ENCODE measurements around the gene ERI3. TPM values are rescaled to one million over a fixed set of nuclear protein-coding genes. Genes with fewer than 3 reads are reported as not detected.

Gene ERI3
- total RNA-seq, 1 donor from 2014 or later = 72.7 TPM

DNA sequence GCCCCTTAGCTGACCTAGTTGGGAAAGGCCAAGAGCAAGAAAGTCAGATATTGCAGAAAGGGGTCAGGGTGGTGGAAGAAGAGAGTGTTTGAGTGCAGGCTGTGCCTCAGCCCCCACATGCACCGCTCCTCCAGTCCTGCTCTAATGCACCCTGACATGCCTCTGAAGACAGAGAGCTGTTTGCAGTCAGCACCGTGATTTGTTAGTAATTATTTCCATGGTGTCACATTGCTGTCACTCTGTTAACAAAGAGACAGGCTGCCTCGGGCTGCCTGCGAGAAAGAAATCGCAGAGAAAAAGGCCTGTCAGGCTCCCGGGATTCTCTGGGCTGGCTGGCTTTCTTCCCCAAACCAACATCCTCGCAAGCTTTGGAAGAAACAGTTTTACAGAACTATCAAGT, 58.3 kb downstream of the ERI3 start:
- DNase-seq (ENCODE audit: extremely low spot score, unreplicated experiment) = no peak
- Mint-ChIP-seq H3K4me3 (no peak overlapping the region), H3K4me1 (ENCODE audit: unreplicated experiment) (peaks cover 33% of the 10 kb centered on the region), H3K27ac (no peak overlapping the region), H3K9me3 (no peaks in the 10 kb centered on the region), H3K27me3 (no peaks in the 10 kb centered on the region), H3K36me3 (peaks cover 33% of the 10 kb centered on the region)
- TF ChIP-seq, protein P1, sequence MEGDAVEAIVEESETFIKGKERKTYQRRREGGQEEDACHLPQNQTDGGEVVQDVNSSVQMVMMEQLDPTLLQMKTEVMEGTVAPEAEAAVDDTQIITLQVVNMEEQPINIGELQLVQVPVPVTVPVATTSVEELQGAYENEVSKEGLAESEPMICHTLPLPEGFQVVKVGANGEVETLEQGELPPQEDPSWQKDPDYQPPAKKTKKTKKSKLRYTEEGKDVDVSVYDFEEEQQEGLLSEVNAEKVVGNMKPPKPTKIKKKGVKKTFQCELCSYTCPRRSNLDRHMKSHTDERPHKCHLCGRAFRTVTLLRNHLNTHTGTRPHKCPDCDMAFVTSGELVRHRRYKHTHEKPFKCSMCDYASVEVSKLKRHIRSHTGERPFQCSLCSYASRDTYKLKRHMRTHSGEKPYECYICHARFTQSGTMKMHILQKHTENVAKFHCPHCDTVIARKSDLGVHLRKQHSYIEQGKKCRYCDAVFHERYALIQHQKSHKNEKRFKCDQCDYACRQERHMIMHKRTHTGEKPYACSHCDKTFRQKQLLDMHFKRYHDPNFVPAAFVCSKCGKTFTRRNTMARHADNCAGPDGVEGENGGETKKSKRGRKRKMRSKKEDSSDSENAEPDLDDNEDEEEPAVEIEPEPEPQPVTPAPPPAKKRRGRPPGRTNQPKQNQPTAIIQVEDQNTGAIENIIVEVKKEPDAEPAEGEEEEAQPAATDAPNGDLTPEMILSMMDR (conservative IDR thresholded peaks at IDR 0.05) = no peak

DNA sequence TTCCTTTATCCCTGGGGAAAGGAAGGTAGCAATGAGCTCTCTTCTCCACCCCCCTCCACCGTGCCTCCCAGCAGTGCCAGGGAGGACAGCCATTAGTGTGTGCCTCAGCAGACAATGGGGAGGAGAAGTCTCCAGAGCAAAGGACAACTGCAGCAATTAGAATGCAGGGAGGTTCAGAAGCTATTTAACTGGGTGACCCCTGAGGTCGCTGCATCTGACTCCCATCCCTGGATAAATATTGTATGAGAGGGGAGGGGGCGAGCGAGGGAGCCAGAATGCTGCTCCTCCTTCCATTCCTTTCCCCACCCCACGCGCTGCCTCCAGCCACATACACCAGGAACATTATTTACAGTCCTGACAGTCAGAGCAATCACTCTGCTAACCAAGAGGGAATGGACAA, 59.0 kb downstream of the ERI3 start:
- DNase-seq (ENCODE audit: extremely low spot score, unreplicated experiment) = no peak
- Mint-ChIP-seq H3K27ac (no peak overlapping the region), H3K4me3 (no peak overlapping the region), H3K4me1 (ENCODE audit: unreplicated experiment) (peaks cover 32% of the 10 kb centered on the region), H3K27me3 (no peaks in the 10 kb centered on the region), H3K36me3 (peaks cover 33% of the 10 kb centered on the region), H3K9me3 (no peaks in the 10 kb centered on the region)
- TF ChIP-seq, protein P1 (conservative IDR thresholded peaks at IDR 0.05) = no peak

DNA sequence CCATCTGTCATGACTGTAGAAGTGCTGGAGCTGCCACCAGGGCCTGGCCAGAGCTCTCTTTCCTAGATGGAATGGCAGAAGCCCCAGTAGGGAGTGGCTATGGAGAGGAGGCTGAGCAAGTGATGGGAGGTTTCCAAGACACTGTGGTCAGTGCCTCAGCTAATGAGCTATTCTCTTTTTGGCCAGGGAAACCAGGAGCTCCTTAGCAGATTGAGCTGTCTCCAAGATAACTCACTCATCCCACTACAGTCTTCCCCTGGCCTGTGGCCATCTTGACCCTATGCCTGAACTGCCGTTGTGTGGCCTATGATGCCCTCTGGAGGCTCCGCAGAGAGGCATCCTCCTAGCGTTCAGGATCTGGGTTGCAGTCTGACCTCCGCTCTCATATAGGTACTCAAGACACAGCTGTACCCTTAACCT, 60.5 kb downstream of the ERI3 start:
- Mint-ChIP-seq H3K9me3 (no peaks in the 10 kb centered on the region), H3K27ac (no peak overlapping the region), H3K27me3 (no peaks in the 10 kb centered on the region), H3K36me3 (peaks cover 33% of the 10 kb centered on the region), H3K4me3 (no peak overlapping the region), H3K4me1 (ENCODE audit: unreplicated experiment) (peaks cover 45% of the 10 kb centered on the region)
- no peak for DNase-seq (ENCODE audit: extremely low spot score, unreplicated experiment)
- TF ChIP-seq, protein P1 (conservative IDR thresholded peaks at IDR 0.05) = peak; percentile 56

DNA sequence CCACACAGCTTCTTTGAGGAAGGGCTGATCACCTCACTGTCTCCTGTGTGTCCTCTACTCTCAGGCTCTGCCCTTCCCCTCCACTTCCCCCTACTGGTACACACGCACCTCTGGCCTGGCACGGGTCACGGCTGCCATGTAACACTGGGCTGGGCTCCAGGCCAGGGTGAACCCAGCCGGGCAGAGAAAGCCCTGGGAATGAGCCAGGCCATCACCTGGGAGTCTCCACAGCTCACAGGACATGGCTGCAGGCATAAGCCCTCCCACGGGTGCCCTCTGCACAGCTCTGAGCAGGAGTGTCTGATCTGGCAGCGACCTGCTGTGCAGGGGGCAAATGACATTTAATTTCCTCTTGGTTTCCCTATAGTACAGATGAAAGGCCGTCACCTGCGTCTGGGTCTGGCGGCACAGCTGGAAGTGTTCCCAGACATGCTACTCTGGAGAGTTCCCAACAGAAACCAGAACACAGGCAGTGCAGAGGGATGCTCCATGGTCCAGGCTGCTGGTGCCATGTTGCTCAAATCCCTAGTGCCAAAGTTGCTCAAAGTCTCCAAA, 61.2 kb downstream of the ERI3 start:
- Mint-ChIP-seq H3K36me3 (peaks cover 33% of the 10 kb centered on the region), H3K9me3 (no peaks in the 10 kb centered on the region), H3K4me1 (ENCODE audit: unreplicated experiment) (peaks cover 46% of the 10 kb centered on the region), H3K27ac (no peak overlapping the region), H3K4me3 (no peak overlapping the region), H3K27me3 (no peaks in the 10 kb centered on the region)
- TF ChIP-seq, protein P1 (conservative IDR thresholded peaks at IDR 0.05) = no peak
- no peak for DNase-seq (ENCODE audit: extremely low spot score, unreplicated experiment)

DNA sequence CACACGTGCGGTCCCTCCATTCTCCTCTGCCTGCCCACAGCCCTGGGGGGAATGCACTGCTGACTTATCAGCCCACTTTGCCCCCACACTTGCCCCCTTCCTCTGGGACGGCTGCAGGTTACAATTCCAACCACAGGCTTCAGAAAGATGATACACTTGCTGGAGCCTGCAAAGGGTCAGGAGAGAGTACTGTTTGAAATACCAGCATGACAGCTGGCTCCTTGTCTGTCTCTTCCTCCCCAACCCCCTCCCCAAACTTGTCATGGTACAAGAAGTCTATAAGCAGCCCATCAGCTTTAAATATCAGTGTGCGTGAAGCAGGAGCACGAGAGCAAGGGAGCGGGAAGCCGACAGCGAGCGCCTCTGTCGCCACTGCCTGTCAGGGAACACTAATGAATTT, 62.4 kb downstream of the ERI3 start:
- Mint-ChIP-seq H3K27ac (no peak overlapping the region), H3K36me3 (peaks cover 31% of the 10 kb centered on the region), H3K27me3 (no peaks in the 10 kb centered on the region), H3K4me1 (ENCODE audit: unreplicated experiment) (peaks cover 40% of the 10 kb centered on the region), H3K9me3 (no peaks in the 10 kb centered on the region), H3K4me3 (no peak overlapping the region)
- TF ChIP-seq, protein P1 (conservative IDR thresholded peaks at IDR 0.05) = no peak
- no peak for DNase-seq (ENCODE audit: extremely low spot score, unreplicated experiment)

Measured in type B pancreatic cell (in vitro differentiated cells).